LNCaP clone FGC (cell line): ENCODE measurements around the gene SMIM41.

Experiments
- DNase-seq: peaks from one replicate; pipeline ENCODE4 v3.0.0-alpha.2; 2011; ENCODE audit warnings: low read depth
- H3K4me3 ChIP-seq: 2 replicates; pipeline ENCODE4 v1.5.1; 2011; ENCODE audit warnings: mild to moderate bottlenecking, low read depth, low read length, control low read depth
- TF ChIP-seq, protein P1 (sequence below): IDR thresholded peaks from 2 replicates; pipeline ENCODE4 v1.5.1; 2012; ENCODE audit warnings: mild to moderate bottlenecking; ENCODE audit not compliant: control insufficient read depth, insufficient read depth; ENCODE audit errors: extremely low read depth

The SMIM41 gene

DNA sequence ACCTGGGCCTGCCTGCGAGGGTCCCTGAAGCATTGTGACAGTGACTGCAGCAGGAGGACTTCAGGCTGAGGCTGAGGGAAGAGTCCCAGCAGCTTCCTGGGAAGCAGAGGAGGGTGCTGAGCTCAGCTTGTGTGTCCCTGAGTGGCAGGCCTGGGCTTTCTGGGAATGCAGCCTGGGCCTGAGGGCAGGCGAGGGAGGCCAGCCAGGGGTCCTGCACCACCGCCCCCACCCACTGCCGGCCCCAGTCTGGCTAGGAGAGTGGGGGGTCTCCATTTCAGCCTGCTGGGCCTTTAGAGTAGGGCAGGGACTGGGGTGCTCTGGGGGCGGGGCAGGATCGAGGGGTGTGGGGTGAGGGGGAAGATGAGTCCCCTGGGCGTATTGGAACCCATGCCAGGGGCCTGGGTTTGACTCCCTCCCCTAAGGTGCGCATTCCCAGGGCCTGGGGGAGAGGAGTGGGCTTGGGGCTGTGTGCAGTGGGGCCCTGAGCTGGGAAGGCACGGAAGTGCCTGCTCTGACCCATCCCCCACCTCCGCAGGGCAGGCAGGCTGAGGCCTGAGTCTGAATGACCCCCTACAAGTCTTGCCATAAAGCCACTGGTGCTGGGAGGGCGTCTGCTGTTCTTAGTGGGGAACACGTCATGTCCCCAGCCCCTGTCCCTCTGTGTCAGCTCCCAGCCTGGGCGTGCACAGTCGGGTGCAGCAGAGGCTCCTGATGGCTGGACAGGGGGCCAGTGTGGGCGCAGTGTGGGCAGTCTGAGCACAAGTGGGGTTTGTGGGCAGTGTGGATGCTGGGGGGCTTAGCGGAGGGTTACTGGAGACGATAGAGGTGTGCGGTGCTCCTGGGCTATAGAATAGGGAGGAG lies 66.0 kb downstream of the SMIM41 start:
- DNase-seq, result no peak
- H3K4me3 ChIP-seq, result no peak overlapping the region

DNA sequence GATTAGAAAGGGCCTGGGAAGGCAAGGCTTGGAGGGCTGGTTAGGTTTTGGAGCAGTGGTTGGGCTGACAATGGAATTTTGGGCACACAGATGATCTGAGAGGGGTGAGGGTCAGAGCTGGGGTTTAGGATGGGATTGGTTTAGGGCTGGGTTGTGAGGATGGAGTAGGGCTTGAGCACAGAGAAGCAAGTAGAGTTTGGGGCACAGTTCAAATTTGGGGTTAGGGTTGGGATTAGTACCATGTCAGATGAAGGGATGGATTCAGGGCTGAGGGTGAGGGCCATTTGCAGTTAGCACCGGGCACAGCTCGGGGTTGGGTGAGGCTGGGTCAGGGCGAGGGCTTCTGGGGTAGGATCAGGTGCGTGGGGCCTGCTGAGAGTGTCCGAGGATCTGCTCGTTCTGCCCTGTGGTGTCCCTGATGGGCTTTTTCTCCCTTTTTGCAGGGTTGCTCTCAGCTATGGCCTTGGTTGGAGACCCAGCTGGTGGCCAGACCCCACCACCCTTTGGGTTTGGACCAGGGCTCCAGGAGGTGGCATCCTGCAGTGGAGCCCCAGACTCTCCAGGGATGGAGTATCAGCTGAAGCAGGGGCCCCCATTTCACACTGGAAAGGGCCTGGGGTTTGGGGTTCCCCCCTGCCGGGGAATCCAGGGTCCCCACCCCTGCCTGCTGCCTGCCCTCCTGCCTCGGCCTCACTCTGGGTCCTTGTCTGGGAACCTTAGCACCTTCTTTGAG lies 66.8 kb downstream of the SMIM41 start:
- no peak overlapping the region for H3K4me3 ChIP-seq

More for the DNA sequence above, 66.0 kb downstream of the SMIM41 start:
- TF ChIP-seq, protein P1, sequence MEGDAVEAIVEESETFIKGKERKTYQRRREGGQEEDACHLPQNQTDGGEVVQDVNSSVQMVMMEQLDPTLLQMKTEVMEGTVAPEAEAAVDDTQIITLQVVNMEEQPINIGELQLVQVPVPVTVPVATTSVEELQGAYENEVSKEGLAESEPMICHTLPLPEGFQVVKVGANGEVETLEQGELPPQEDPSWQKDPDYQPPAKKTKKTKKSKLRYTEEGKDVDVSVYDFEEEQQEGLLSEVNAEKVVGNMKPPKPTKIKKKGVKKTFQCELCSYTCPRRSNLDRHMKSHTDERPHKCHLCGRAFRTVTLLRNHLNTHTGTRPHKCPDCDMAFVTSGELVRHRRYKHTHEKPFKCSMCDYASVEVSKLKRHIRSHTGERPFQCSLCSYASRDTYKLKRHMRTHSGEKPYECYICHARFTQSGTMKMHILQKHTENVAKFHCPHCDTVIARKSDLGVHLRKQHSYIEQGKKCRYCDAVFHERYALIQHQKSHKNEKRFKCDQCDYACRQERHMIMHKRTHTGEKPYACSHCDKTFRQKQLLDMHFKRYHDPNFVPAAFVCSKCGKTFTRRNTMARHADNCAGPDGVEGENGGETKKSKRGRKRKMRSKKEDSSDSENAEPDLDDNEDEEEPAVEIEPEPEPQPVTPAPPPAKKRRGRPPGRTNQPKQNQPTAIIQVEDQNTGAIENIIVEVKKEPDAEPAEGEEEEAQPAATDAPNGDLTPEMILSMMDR, result no peak

DNA sequence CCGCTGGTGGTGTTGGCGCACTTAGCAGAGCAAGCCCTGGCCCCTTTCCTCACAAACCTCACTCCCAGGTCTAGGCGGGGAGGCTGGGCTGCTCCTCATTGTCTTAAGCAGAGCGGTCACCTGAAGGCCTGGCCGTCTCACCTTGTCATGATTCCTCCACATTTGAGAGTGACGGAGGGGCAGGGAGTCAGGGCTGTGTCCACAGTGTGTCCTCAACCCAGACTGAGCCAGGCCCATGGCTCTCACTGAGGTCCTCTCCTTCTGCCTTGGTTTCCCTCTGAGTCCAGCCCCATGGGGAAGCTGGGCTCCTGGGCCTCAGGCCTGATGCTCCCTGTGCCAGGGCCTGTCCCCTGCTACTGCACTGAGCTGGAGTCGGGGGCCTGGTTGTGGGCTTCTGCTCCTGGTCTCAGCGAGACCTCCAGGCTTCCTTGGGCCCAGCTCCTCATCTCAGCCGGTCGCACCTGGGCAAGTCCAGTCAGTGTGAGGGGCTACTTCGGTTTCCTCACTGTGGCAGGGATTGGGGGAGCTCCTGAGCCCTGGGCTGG lies 67.4 kb downstream of the SMIM41 start:
- DNase-seq, result no peak

More for the DNA sequence above, 66.8 kb downstream of the SMIM41 start:
- TF ChIP-seq, protein P1, result no peak
- DNase-seq, result no peak

DNA sequence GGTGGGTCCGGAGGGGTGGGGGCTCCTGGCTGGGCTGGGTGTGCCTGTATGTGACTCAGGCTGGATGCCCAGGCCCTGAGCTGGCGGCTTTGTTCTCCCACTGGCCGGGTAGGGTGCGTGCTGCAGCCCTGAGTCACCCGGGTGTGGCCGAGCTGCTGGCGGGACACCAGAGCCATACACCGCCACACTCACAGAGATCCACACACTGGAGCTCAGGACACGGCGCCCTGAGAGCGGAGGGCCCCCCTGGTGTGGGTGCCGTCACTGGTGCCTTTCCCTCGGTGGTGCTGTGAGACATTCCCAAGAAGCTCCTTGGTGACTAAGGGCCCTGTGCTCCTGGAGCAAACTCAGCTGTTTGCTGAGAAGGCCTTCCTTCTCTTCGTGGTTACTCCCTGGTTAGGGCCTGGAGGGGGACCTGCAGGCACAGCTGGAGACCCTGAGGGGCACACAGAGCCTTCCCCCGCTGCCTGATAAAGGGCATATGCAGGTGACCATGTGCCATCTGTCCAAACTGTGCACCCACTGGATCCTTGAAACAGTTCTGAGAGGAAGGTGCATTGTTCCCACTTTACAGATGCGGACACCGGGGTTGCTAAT lies 68.0 kb downstream of the SMIM41 start:
- TF ChIP-seq, protein P1, result no peak
- no peak for DNase-seq
- H3K4me3 ChIP-seq, result no peak overlapping the region

More for the DNA sequence above, 67.4 kb downstream of the SMIM41 start:
- no peak overlapping the region for H3K4me3 ChIP-seq
- TF ChIP-seq, protein P1, result no peak

DNA sequence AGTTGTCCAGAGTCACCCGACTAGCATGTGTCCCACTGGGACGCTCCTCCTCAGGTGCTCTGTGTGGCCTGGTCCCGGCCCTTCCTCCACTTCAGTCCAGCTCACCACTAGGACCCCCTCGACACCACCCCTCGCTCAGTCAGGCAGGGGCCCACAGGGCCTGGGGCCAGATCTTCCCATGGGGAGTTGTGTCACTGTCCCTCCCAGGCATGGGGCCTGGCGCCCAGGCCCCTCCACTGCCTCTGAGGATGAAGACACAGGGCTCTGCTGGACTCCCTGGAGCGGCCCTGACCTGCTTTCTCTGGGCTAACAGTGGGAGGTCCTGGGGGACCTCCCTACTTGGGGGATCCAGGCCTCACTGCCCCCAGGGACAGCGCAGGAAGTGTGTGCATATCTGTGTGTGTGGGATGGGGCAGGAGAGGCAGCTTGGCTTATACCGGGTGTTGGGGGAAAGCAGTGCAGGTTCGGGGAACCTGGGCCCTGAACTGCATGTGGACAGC lies 68.5 kb downstream of the SMIM41 start:
- no peak for DNase-seq
- H3K4me3 ChIP-seq, result no peak overlapping the region
- TF ChIP-seq, protein P1, result no peak

DNA sequence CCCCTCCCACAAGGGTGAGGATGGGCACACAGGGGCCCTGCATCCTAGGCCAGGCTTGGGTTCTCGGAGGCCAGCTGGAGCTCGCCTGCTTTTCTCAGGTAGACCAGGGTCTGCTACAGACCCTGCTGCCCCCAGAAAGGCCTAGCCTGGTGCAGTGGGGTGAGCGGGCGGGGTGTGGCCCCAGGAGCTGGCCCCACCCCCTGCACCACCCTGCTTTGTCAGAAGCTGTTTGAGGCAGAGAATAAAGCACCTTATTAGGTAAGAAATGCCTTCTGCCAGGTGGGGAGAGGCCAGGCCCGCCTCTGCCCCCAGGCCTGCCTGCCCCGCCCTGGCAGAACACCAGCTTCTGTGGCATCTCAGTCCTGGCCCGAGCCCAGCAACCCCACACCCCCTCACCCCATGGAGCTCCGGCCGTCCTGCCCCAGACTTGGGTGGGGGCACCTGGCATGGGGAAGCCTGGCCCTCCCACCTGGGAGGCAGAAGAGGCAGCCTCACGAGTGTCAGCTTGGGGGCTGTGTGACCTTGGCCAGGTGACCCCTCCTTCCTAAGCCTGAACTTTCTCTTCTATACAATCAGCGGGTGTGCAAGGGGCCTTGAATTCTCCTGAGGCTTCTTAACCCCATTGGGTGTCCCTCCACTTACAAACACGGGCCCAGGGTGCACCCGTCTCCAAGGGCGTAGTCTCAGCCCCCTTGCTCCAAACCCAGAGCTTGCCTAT lies 69.1 kb downstream of the SMIM41 start:
- DNase-seq, result no peak
- TF ChIP-seq, protein P1, result no peak
- H3K4me3 ChIP-seq, result no peak overlapping the region
